Measurements from ENCODE around the gene DAP3. TPM values are rescaled to one million over a fixed set of nuclear protein-coding genes. Genes with fewer than 3 reads are reported as not detected.
"Not testable (repeated sequence)": the region's sequence is repeated elsewhere in the genome, so short reads cannot be mapped to it uniquely, and the experiment has no call there.

DAP3 gene
- polyA plus RNA-seq, 2 of the 4 experiments (the other 2 are of a cell fraction) = 96.3 to 171 TPM

DNA sequence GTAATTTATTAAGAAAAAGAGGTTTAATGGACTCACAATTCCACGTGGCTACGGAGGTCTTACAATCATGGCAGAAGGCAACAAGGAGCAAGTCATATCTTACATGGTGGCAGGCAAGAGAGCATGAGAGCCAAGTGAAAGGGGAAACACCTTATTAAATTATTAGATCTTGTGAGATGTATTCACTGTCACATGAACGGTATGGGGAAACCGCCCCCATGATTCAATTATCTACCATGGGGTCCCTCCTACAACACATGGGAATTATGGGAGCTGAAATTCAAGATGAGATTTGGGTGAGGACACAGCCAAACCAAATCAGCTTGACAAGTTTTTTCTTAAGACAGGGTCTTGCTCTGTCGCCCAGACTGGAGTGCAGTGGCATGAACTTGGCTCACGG lies 14.3 kb downstream of the DAP3 start:
- ATAC-seq = no peak
- FAIRE-seq = no peak
- CTCF ChIA-PET = no interaction called here
- Histone ChIP-seq H3K4me1 (peaks cover 4% of the 10 kb centered on the region; the same call in 1 of the 3 replicates), H3K4me2 (no peak overlapping the region), H3K27ac (no peak overlapping the region), H3K9me3 (no peaks in the 10 kb centered on the region), H3K4me3 (no peak overlapping the region)
- no peak for DNase-seq (ENCODE audit: low read depth in 1 of 2, low spot score in 1 of 2)
- 94% methylated on average over 6 of the region's 6 CpGs for WGBS (ENCODE audit: missing lambda C conversion rate)
- TF ChIP-seq USF2 (IDR thresholded peaks at IDR 0.05) (no peak), RARB (CRISPR knock-in tag; IDR thresholded peaks at IDR 0.05) (no peak), GATA3 (IDR thresholded peaks at IDR 0.05; ENCODE audit: borderline replicate concordance) (no peak), KDM5A (IDR thresholded peaks at IDR 0.05) (no peak), FOSB (CRISPR knock-in tag; IDR thresholded peaks at IDR 0.05) (no peak), EHMT2 (IDR thresholded peaks at IDR 0.05; ENCODE audit: low read depth) (no peak), CEBPB (IDR thresholded peaks at IDR 0.05) (no peak), EHF (CRISPR knock-in tag; IDR thresholded peaks at IDR 0.05) (no peak), KDM1A (IDR thresholded peaks at IDR 0.05; ENCODE audit: low read depth) (no peak), ZSCAN20 (CRISPR knock-in tag; IDR thresholded peaks at IDR 0.05) (no peak), RAD21 (conservative IDR thresholded peaks at IDR 0.05 in 1 of 2, IDR thresholded peaks at IDR 0.05 in 1 of 2) (no peak), NFE2L2 (conservative IDR thresholded peaks at IDR 0.05; ENCODE audit: low read length) (no peak), TFCP2L1 (CRISPR knock-in tag; IDR thresholded peaks at IDR 0.05) (no peak), PHF8 (IDR thresholded peaks at IDR 0.05; ENCODE audit: borderline replicate concordance, low read depth) (no peak), HOXB13 (CRISPR knock-in tag; IDR thresholded peaks at IDR 0.05; ENCODE audit: low read depth) (no peak), ZNF302 (CRISPR knock-in tag; IDR thresholded peaks at IDR 0.05) (no peak), FOXS1 (CRISPR knock-in tag; IDR thresholded peaks at IDR 0.05) (no peak), JUNB (IDR thresholded peaks at IDR 0.05) (no peak)
- TF ChIP-seq, protein P1, sequence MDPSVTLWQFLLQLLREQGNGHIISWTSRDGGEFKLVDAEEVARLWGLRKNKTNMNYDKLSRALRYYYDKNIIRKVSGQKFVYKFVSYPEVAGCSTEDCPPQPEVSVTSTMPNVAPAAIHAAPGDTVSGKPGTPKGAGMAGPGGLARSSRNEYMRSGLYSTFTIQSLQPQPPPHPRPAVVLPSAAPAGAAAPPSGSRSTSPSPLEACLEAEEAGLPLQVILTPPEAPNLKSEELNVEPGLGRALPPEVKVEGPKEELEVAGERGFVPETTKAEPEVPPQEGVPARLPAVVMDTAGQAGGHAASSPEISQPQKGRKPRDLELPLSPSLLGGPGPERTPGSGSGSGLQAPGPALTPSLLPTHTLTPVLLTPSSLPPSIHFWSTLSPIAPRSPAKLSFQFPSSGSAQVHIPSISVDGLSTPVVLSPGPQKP (IDR thresholded peaks at IDR 0.05; ENCODE audit: low read depth, low read length) = no peak
- TF ChIP-seq, protein P2, sequence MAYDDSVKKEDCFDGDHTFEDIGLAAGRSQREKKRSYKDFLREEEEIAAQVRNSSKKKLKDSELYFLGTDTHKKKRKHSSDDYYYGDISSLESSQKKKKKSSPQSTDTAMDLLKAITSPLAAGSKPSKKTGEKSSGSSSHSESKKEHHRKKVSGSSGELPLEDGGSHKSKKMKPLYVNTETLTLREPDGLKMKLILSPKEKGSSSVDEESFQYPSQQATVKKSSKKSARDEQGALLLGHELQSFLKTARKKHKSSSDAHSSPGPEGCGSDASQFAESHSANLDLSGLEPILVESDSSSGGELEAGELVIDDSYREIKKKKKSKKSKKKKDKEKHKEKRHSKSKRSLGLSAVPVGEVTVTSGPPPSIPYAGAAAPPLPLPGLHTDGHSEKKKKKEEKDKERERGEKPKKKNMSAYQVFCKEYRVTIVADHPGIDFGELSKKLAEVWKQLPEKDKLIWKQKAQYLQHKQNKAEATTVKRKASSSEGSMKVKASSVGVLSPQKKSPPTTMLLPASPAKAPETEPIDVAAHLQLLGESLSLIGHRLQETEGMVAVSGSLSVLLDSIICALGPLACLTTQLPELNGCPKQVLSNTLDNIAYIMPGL (CRISPR knock-in tag; IDR thresholded peaks at IDR 0.05; ENCODE audit: borderline replicate concordance) = no peak
- POLR2A ChIA-PET = no interaction called here

DNA sequence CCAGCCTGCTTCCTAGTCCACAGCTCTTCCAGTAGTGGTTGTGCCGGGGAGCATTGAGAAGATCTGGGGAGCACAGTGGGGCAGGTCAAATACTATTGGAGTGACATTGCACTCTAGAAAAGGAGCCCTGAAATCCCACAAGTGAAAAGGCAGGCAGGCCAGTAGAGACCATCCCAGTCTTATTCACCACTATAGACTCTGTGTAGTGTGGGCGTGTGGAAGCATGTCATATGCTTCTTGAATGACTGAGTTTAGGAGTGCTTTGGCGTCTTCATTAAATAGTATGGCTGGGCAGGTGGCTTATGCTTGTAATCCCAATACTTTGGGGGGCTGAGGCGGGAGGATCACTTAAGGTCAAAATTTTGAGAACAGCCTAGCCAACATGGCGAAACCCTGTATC lies 15.5 kb downstream of the DAP3 start:
- 94% methylated on average over 5 of the region's 5 CpGs for WGBS (ENCODE audit: missing lambda C conversion rate)
- POLR2A ChIA-PET; H3K4me2 ChIP-seq; H3K4me3 ChIP-seq; H3K9me3 ChIP-seq; FAIRE-seq; H3K4me1 ChIP-seq; H3K27ac ChIP-seq; CTCF ChIA-PET; DNase-seq (ENCODE audit: low read depth in 1 of 2, low spot score in 1 of 2): not testable (repeated sequence)
- peak in 1 of 2 experiments; percentile 34; a peak in 3 of 6 replicates for ATAC-seq

GRCh38 chr1:155706139-155706538 lies 17.2 kb downstream of the DAP3 start:
- Histone ChIP-seq H3K4me2 (no peak overlapping the region), H3K4me1 (no peaks in the 10 kb centered on the region), H3K27ac (no peak overlapping the region), H3K9me3 (peaks cover 6% of the 10 kb centered on the region; the same call in 2 of the 3 replicates), H3K4me3 (no peak overlapping the region)
- POLR2A ChIA-PET = no interaction called here
- ATAC-seq (peak; percentile 50 to 68; a peak in 5 of 6 replicates), DNase-seq (ENCODE audit: low read depth in 1 of 2, low spot score in 1 of 2) (peak in 1 of 2 experiments; percentile 36), FAIRE-seq (no peak)
- TF ChIP-seq FOSL2 (IDR thresholded peaks at IDR 0.05) (no peak), FOSL2 (CRISPR knock-in tag; IDR thresholded peaks at IDR 0.05) (peak; percentile 45; the same call in 1 of the 2 replicates), JUNB (IDR thresholded peaks at IDR 0.05) (no peak)
- 78% methylated on average over 5 of the region's 5 CpGs for whole genome bisulfite sequencing (ENCODE audit: missing lambda C conversion rate)
- CTCF ChIA-PET = interaction anchor here (0.7 to 1.1 kb wide), 2 partner anchors 9 to 23 kb away, joined by 3 to 5 read pairs; no protein-coding TSS in a partner anchor
